GM19324 (cell line): ENCODE results near the gene POM121L12.

ENCODE experiments used
- ATAC-seq: cut with Tn5 transposase; IDR thresholded peaks from one replicate; pipeline ENCODE4 v1.9.1; 2021; ENCODE audit warnings: mild to moderate bottlenecking, moderate library complexity; ENCODE audit not compliant: unreplicated experiment, low FRiP score

Gene POM121L12

DNA sequence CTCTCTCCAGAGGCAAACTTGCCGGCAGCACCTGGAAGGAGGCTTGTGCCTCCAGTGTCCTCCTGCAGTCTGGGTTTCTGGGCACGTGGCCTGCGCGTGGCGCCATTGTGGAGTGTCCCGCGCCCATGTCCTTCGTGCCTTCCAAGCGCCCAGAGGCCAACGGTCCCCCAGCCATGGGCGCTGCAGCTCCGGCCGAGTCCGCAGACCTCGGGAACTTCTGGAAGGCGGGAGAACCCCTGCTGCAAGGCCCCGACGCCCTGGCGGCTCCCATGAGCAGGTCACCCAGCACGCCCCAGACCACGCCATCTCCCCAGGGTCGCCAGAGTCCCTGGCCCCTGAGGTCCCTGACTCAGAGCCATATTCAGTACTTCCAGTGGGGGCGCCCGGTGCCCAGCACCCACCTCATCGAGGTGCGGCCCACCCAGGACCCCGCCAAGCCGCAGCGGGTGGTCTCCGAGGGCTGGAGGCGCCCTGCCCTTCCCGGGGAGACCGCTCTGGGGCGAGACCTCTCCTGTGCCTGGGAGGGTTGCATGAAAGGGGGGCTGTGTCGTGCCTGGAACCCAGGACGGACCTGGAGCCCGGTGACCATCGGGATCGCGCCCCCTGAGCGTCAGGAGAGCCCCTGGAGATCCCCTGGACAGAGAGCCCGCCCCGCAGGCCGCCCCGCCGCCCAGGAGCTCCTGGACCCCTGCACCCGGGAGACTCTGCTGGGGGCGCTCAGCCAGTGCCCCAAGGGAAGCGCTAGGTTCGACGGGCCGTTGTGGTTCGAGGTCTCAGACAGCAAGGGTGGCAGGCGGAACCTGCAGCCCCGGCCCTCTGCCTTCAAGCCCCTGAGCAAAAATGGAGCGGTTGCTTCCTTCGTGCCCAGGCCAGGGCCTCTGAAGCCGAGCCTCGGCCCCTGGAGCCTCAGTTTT is at the start of gene POM121L12:
Gene POM121L12, plus strand, starts transcription at position 135 of the 914 bp plus-strand sequence. Its CDS starts 39 bp downstream, at position 174.
- no peak for ATAC-seq

- ATAC-seq, result no peak
Measured at GRCh38 chr7:52992001-52992400, 43.4 kb upstream of the POM121L12 start.

- ATAC-seq, result no peak
Measured at GRCh38 chr7:52992479-52993162, 42.8 kb upstream of the POM121L12 start.

GRCh38 chr7:52995676-52996075 is 39.8 kb upstream of the POM121L12 start:
- ATAC-seq, result no peak

GRCh38 chr7:53001221-53001620 is 34.2 kb upstream of the POM121L12 start:
- no peak for ATAC-seq

DNA sequence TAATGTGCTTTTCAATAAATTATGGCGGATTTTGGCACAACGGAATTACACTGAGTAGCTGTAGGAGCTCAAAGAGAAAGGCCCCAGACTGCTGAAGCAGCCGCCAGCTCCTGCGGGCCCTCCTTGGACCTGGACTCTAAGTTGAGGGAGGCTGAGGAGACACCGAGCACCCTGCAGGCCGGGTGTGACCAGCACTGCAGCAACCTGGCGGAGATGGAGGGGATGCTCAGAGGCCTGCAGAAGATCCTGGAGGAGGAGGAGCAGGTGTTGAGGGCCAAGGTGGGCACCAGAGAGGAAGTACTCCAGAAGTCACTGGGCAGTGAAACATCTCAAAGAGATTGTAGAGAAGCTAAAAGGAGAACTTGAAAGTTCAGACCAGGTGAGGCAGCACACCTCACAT is 33.0 kb upstream of the POM121L12 start:
- no peak for ATAC-seq

- ATAC-seq, result no peak
Measured at GRCh38 chr7:53003653-53004445, 31.6 kb upstream of the POM121L12 start.

DNA sequence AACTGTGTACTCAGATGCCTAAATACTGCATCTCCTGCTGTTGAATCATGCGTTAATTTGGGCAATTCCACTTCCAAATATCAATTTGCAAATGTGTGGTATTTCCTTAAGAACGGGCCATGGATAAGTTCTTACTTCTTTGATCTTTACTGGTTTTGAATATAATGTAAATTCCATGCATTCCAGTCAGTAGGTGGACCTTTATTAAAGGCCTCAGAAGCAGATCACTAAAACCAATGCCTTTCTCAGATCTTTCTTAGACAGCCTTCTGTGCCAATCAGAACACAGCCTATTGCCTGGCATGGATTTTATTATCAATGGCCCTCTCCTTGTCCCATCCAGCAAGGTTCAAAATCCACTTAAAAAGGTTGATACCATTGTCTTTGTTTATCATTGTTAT is 21.5 kb upstream of the POM121L12 start:
- no peak for ATAC-seq

GRCh38 chr7:53015463-53015862 is 20.0 kb upstream of the POM121L12 start:
- no peak for ATAC-seq

DNA sequence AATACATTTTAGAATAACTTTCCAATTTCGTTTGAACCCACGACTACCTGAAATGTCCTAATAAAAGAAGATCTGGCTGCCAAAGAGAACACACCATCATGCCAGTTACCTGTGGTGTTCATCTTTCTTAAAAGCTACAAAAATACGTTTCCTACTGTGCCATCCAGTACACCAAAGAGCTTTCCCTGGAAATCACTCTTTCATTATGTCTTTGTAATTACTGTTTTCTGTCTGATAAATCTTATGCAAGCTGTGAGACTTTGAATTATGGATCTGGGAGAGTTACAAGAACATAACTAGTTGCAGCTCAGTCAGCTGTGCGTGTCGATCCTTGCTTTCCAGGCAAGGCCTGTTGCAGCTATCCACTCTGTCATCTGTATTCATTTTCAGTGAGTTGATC is 12.5 kb upstream of the POM121L12 start:
- no peak for ATAC-seq

- ATAC-seq, result no peak
Measured at GRCh38 chr7:53048638-53049037, 13.2 kb downstream of the POM121L12 start.

GRCh38 chr7:53050433-53050832 is 15.0 kb downstream of the POM121L12 start:
- ATAC-seq, result no peak

DNA sequence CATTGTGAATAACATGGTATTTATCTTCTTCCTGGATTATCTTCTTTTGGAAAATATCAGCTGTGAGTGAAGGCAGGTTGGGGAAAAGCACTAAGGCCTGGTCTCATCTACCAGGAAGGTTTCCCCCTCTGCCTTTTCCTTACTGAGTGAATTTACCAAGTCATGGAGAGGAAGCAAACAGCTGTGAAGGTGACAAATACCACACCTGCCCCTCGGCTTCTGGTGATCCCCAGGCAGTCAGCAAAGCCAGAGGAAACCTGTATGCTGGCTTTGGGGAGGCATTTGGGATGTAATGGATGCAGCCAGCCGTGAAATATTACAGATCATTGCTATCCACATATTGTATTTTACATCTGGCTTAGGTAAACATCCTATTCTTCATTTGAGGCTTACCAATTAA is 24.2 kb downstream of the POM121L12 start:
- no peak for ATAC-seq

DNA sequence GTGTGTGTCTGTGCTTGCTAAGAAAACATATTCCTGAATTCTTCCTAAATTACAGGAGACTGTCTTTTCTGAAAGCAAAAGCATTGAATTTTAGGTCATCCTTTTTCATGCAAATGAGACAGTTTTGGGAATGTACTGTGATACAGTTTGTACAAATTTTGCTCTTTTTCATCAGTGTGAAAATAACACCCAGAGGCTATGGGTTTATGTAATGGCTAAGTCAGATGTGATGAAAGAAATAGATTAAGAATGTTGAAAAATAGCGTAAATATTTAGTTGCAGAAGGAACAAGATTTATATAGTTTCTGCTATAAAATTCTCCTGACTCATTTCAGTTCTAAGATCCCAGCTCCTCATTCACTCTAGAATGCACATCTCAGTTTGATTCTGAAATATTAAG is 24.6 kb downstream of the POM121L12 start:
- no peak for ATAC-seq

GRCh38 chr7:53062796-53063195 is 27.4 kb downstream of the POM121L12 start:
- ATAC-seq, result no peak

DNA sequence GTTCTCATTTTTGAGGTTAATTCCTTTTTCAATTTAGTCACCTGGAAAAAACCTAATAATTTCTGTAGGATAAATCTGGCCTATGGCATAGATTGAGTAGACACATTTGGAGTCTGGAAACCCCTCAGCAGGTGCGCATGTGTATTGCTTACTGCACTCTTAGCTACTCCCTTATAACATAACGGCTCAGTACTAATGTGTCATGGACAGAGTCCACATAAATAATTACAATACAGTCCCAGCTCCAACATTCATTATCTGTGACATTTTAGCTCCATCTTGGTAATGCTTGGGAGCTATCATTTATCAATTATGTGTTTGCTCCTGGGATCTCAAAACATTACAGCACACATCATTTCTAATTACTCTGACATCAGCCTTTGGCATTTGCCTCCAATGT is 33.2 kb downstream of the POM121L12 start:
- no peak for ATAC-seq

DNA sequence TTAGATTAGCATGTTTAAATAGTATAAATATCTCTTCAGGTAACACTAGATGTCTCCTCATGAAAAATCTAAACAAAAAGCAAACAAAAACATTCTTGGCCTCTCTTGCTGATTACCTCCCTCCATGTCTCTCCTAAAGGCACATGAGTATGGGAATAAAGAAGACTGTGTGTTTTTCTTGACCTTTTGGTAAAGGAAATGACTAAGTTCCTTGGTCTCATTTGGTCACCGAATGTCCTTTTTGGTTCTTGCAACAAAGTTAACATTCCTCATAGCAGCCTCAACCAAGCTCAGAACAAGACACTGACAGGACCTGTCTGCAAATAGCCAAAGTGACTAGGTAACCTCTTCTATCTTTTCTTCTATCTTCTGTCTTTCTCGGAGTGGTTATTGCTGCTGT is 35.5 kb downstream of the POM121L12 start:
- no peak for ATAC-seq
